ENCODE results near the gene TTN.
A peak's percentile ranks its signal among the peaks of the same experiment; 100 is the strongest.

The TTN gene

GRCh38 chr2:178650554-178650953 lies 156.7 kb downstream of the TTN start:
- no peak for DNase-seq (ENCODE audit: low spot score)

GRCh38 chr2:178644919-178645318 lies 162.3 kb downstream of the TTN start:
- DNase-seq (ENCODE audit: low spot score) = no peak

DNA sequence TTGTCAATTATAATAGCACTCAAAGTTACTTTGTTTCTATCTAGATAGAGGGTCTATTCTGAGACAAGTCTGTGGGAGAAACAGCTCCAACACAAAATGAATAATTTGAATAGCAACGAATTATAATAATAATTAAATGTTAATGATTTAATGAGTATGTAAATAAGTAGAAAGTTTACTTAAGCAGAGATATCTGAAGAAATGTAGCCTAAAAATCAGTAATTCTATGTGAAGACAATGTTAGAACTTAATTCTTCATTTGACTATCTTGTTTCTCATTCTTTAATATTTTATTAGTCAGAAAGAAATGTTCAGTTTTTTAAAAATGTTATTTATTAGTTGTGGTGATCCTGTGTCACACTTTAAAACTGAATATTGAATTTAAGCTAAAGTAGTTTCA lies 165.7 kb downstream of the TTN start:
- no peak for DNase-seq (ENCODE audit: low spot score)

GRCh38 chr2:178635897-178636296 lies 171.3 kb downstream of the TTN start:
- no peak for DNase-seq (ENCODE audit: low spot score)

DNA sequence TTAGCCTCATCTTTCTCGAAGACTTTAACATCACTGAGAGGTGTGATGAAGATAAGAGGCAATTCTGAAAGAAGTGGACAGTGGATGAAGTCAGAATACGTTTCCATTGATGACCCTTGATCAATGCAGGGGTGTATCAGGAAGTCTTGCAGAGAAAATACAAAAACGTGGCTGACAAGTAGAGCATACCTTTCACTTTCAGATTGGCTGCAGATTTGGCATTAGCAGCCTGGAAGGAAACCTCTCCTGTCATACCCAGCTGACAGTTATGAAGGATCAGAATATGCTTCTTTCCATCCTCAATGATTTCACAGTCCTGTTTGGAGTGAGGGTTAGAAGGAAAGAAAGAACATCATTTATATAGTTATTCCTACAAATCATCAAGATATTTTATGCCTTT lies 174.5 kb downstream of the TTN start:
- no peak for DNase-seq (ENCODE audit: low spot score)

- DNase-seq (ENCODE audit: low spot score) = no peak
Observed at GRCh38 chr2:178630581-178630980, 176.6 kb downstream of the TTN start.

DNA sequence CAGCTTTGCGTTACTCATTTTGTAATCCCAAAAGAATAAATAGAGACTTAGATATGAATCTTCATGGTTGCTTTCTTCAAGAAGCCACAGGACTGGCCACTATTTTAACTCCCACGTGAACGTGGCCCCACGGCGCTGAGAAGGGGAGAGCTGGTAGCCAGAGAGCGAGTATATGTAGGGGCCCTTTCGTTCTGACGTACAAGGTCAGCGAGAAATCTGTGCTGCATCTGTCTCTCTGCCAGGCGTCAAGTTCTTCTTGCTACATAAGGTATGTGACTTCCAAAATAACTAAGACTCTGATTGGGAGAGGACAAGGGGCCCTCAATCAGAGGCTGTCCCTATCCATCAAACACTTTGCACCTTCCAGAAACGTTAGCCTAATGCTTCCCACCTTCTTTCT lies 177.8 kb downstream of the TTN start:
- DNase-seq (ENCODE audit: low spot score) = no peak

GRCh38 chr2:178628605-178629004 lies 178.6 kb downstream of the TTN start:
- no peak for DNase-seq (ENCODE audit: low spot score)

- DNase-seq (ENCODE audit: low spot score) = no peak
Observed at GRCh38 chr2:178627401-178627800, 179.8 kb downstream of the TTN start.

DNA sequence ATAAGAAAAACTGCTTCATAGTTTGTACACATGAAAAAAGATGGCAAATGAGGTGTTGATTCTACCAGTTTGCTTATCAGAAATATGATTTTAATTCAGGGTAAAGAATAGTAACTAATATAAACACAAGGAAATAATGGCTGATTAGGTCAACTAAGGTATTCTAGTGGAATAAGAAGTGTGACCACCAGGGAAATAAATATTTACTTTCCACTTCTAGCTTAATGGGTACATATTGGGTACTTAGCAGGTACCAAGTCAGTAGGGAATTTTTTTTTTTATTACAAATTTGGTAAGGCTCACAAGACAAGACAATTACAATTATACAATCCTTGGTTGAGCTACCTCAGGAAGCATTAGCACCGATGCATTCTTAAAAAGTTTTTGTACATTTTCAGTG lies 191.3 kb downstream of the TTN start:
- no peak for DNase-seq (ENCODE audit: low spot score)

DNA sequence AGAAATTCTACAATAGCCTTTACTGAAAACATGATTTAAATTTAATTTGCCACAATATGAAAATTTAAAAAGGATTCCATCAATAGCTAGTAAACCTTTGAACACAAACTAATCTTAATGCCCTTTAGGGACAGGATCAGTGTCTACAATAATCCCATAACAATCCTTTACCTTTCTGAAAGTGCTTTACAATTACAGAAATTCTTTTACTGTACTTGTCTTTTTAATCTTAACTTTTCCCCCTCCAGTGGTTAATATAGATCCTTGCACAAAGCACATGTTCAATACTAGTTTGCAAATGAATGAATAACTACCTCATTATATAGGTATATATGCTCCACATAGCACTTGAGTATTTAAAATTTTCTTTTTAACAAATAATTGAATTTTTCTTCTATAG lies 204.3 kb downstream of the TTN start:
- no peak for DNase-seq (ENCODE audit: low spot score)

- DNase-seq (ENCODE audit: low spot score) = no peak
Observed at GRCh38 chr2:178592655-178593054, 214.6 kb downstream of the TTN start.

DNA sequence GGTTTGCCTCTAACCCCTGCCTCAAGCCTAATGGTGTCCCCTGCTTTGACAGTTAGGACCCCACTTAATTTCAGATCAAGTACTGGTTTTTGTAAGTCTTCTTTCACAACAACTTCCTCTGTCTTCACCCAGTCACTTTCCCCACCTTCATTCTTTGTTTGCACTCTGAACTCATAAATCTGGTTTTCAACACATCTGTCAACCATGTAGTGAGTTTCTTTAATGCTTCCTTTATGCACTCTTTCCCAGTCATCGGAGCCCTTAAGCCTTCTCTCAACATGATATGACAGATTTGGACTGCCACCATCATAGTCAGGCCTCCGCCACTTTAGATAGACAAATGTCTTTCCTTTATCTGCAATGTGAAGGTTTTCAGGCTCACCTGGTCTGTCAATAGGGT lies 217.9 kb downstream of the TTN start:
- no peak for DNase-seq (ENCODE audit: low spot score)

- DNase-seq (ENCODE audit: low spot score) = no peak
Observed at GRCh38 chr2:178584666-178585065, 222.6 kb downstream of the TTN start.

DNA sequence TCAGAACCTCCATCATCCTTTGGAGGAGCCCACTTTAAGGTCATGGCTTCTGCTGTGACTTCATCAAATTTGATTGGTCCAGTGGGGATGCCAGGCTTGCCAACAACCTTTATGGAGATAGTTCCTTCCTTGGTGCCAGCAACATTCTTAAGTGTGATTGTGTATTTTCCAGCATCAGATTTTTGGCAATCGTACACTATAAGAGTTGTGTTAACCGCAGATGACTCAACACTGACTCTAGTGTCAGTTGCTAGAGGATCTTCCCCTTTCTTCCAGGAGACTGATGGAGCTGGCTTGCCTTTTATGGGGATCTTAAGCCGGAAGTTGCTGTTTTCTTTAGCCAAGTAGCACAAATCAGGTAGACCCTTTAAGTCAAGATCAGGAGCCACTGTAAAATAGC lies 228.2 kb downstream of the TTN start:
- DNase-seq (ENCODE audit: low spot score) = no peak

DNA sequence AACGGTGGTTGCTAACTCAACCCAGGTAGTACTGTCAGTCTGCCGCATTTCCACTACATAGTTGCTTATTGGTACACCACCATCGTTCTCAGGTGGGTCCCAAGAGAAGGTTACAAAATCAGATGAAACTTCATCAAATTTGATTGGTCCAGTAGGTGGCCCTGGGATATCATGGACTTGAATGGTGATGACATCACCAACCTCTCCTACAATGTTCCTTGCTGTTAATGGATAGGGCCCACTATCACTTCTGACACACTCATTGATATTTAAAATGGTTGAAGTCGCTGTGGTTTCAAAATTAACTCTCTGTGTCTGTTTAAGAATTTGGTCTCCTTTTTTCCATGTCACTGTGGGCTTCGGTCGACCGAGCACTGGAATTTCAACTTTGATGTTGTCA lies 232.4 kb downstream of the TTN start:
- no peak for DNase-seq (ENCODE audit: low spot score)

GRCh38 chr2:178568227-178568626 lies 239.0 kb downstream of the TTN start:
- no peak for DNase-seq (ENCODE audit: low spot score)

DNA sequence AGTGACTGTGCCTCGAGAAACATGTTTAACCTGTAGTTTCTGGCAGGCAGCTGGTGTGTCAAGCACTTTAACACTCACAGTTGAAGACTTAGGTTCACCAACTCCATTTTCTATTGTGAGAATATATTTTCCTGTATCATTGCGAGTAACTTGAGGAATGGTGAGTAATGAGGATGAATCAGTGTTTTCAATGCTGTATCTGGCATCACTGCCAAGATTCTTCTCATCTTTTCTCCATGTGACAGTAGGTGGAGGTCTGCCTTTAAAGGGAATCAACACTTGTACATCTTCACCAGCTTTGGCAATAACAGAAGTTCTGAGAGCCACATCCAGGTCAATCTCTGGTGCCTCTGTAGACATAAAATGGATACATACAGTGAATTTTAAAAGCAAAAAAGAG lies 254.2 kb downstream of the TTN start:
- DNase-seq (ENCODE audit: low spot score) = peak; percentile 81

DNA sequence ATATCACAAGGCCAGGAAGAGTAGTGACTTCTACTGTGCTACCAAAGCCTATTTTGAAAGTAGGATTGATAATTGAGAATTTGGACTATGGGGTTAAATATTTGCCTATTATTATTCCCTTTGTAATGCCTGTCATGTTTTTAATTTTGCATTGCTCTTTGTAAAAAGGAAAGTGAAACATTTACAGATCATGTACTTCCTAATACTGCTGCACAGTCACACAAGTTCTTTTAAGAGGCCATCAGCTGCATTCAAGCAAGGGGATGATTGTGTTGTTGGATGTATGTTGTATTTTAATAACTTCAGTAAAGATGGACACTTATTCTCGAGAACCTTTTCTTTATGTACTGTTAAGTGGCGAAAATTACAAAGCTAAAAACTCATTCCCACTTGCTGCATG lies 256.9 kb downstream of the TTN start:
- no peak for DNase-seq (ENCODE audit: low spot score)

GRCh38 chr2:178542569-178542968 lies 264.7 kb downstream of the TTN start:
- no peak for DNase-seq (ENCODE audit: low spot score)

DNA sequence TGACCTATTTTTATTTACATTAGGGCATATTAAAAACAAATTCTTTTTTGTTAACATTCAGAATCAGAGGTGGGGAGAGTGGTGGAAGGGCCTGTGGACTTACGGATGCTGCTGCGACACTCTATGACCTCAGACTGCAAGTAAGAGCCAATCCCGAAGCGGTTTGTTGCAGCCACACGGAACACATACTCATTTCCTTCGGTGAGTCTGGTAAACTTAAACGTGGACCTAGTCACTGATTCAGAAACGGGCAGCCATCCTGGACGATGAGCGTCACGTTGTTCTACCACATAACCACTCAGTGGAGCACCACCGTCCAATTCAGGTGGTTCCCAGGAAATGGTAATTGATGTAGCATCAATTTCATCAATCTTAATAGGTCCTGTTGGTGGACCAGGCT lies 265.1 kb downstream of the TTN start:
- DNase-seq (ENCODE audit: low spot score) = no peak

- DNase-seq (ENCODE audit: low spot score) = no peak
Observed at GRCh38 chr2:178536037-178536436, 271.2 kb downstream of the TTN start.

DNA sequence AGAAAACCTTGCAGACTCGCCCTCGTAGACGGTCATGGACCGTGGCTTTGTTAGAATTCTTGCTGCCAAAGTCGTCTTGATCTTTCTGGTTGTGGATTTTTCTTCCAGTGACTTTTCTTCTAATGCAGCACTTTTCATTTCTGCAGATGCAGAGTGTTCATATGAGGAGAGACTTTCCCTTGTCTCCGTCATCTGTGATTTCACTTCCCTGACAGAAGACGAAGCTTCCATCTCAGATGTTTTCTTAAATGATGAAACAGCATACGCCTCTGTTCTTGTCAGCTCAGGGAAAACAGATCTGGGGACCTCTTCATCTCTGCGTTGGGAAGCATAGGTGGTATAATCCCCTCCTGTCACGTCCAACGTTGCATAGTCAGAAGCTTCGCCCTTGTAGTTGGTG lies 276.1 kb downstream of the TTN start:
- DNase-seq (ENCODE audit: low spot score) = no peak

DNA sequence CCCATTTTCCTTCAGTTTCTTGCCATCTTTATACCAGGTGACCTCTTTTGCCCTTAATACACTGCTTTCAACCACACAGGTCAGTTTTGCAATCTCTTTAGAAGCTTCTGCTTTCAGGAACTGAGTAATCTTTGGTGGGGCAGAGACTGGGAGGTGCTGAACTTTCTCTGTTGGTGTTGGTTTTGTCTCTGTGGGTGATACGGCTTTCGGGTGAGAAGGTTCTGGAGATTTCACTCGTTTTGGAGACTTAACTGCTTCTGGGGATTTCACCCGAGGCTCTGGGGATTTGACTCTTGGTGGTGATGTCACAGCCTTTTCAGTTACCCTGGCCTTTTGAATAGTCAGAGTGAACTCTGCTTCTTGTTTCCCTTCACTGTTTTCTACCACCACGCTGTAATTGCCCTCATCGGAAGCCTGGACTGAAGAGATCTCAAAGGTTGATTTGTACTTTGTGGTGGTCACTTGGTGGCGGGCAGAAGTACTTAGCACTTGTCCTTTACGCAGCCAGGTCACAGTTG lies 276.5 kb downstream of the TTN start:
- no peak for DNase-seq (ENCODE audit: low spot score)

DNA sequence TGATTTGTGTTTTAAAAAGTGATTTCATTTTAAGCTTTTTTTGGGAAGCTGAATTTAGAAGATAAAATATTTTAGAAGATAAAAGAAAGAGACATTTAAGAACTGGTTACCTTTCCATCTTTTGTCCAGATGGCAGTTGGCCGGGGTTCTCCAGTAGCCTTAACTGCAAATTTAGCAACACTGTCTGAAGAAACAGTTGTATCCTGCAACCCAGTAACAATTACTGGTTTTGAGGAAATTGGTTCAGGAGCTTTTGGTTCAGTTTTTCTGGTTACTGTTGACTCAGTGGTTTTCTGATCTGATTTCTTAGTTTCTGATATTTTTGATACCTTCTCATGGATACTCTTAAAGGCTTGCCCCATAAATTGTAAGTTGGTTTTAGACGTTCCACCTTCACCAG lies 277.1 kb downstream of the TTN start:
- DNase-seq (ENCODE audit: low spot score) = no peak

Measured in GM03348 (cell line).